HG03095 (cell line): ENCODE data around the gene AMER2.

Experiments
- ATAC-seq: cut with Tn5 transposase; IDR thresholded peaks from one replicate; pipeline ENCODE4 v1.9.1; 2021; ENCODE audit warnings: moderate library complexity; ENCODE audit not compliant: unreplicated experiment

Gene AMER2

GRCh38 chr13:25171517-25172302, at the start of gene AMER2:
Gene AMER2 (minus strand): TSS chr13:25172288. CDS start chr13:25171619, 669 bp downstream.
- ATAC-seq, result no peak

GRCh38 chr13:25218019-25218418, 45.9 kb upstream of the AMER2 start:
- ATAC-seq, result no peak

GRCh38 chr13:25217023-25217885, 45.2 kb upstream of the AMER2 start:
- ATAC-seq, result no peak

- no peak for ATAC-seq
These were observed 43.1 kb upstream of the AMER2 start for GRCh38 chr13:25215253-25215575.

GRCh38 chr13:25214491-25215252, 42.6 kb upstream of the AMER2 start:
- ATAC-seq, result no peak

- no peak for ATAC-seq
These were observed 41.6 kb upstream of the AMER2 start for GRCh38 chr13:25213715-25214114.

- no peak for ATAC-seq
These were observed 38.9 kb upstream of the AMER2 start for GRCh38 chr13:25210842-25211569.

GRCh38 chr13:25207291-25207810, 35.3 kb upstream of the AMER2 start:
- no peak for ATAC-seq

GRCh38 chr13:25204863-25205262, 32.8 kb upstream of the AMER2 start:
- ATAC-seq, result no peak

GRCh38 chr13:25203127-25203740, 31.1 kb upstream of the AMER2 start:
- ATAC-seq, result no peak

GRCh38 chr13:25200783-25201182, 28.7 kb upstream of the AMER2 start:
- no peak for ATAC-seq

- ATAC-seq, result no peak
These were observed 26.6 kb upstream of the AMER2 start for GRCh38 chr13:25198647-25199046.

- no peak for ATAC-seq
These were observed 24.9 kb upstream of the AMER2 start for GRCh38 chr13:25196971-25197370.

GRCh38 chr13:25192936-25193335, 20.8 kb upstream of the AMER2 start:
- ATAC-seq, result no peak

GRCh38 chr13:25192489-25192888, 20.4 kb upstream of the AMER2 start:
- ATAC-seq, result no peak

GRCh38 chr13:25192052-25192451, 20.0 kb upstream of the AMER2 start:
- ATAC-seq, result no peak

GRCh38 chr13:25190771-25191170, 18.7 kb upstream of the AMER2 start:
- no peak for ATAC-seq

- no peak for ATAC-seq
These were observed 18.2 kb upstream of the AMER2 start for GRCh38 chr13:25190256-25190655.

- ATAC-seq, result no peak
These were observed 15.5 kb upstream of the AMER2 start for GRCh38 chr13:25187596-25187995.

- peak; percentile 45 for ATAC-seq
These were observed 14.1 kb upstream of the AMER2 start for GRCh38 chr13:25186187-25186586.
